ENCODE results near the gene CHIT1.

DNA sequence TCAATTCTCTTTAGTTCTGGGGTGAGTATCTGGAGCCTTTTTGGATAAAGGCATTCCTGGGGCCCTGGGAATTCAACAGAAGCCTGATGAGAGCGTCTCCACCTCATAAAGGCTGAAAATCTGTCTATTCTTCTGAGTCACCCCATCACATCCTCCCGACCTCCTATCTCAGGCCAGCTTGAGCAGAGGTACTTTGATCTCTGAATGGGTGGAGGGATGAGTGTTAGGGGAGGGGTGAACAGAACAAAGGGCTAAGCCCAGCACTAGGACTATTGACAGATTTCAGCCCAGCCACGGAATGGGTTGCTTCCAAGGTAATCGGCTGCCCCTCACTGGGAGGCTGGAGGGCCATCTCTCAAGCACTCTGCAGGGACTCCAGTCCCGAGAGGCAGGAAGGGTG, 51.4 kb downstream of the CHIT1 start:
- TF ChIP-seq ZZZ3 (CRISPR knock-in tag; IDR thresholded peaks at IDR 0.05; ENCODE audit: borderline replicate concordance) (no peak), ZMYM3 (CRISPR knock-in tag; IDR thresholded peaks at IDR 0.05) (no peak), FOSL2 (CRISPR knock-in tag; IDR thresholded peaks at IDR 0.05) (no peak), MAFF (IDR thresholded peaks at IDR 0.05; ENCODE audit: low read depth, low read length) (no peak), SP2 (CRISPR knock-in tag; IDR thresholded peaks at IDR 0.05) (no peak), TRIM24 (CRISPR knock-in tag; IDR thresholded peaks at IDR 0.05) (no peak), CTCF (CRISPR knock-in tag; IDR thresholded peaks at IDR 0.05) (no peak)
- TF ChIP-seq, protein P1, sequence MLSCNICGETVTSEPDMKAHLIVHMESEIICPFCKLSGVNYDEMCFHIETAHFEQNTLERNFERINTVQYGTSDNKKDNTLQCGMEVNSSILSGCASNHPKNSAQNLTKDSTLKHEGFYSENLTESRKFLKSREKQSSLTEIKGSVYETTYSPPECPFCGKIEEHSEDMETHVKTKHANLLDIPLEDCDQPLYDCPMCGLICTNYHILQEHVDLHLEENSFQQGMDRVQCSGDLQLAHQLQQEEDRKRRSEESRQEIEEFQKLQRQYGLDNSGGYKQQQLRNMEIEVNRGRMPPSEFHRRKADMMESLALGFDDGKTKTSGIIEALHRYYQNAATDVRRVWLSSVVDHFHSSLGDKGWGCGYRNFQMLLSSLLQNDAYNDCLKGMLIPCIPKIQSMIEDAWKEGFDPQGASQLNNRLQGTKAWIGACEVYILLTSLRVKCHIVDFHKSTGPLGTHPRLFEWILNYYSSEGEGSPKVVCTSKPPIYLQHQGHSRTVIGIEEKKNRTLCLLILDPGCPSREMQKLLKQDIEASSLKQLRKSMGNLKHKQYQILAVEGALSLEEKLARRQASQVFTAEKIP (CRISPR knock-in tag; IDR thresholded peaks at IDR 0.05; ENCODE audit: borderline replicate concordance): no peak

Data from HepG2 (cell line).